GM03348 (cell line): ENCODE data around the gene CFAP97.
"Not testable (repeated sequence)": the region's sequence is repeated elsewhere in the genome, so short reads cannot be mapped to it uniquely, and the experiment has no call there.

ENCODE experiments used
- DNase-seq: peaks from one replicate; pipeline ENCODE4 v3.0.0; 2012; ENCODE audit warnings: low spot score

Gene CFAP97

DNA sequence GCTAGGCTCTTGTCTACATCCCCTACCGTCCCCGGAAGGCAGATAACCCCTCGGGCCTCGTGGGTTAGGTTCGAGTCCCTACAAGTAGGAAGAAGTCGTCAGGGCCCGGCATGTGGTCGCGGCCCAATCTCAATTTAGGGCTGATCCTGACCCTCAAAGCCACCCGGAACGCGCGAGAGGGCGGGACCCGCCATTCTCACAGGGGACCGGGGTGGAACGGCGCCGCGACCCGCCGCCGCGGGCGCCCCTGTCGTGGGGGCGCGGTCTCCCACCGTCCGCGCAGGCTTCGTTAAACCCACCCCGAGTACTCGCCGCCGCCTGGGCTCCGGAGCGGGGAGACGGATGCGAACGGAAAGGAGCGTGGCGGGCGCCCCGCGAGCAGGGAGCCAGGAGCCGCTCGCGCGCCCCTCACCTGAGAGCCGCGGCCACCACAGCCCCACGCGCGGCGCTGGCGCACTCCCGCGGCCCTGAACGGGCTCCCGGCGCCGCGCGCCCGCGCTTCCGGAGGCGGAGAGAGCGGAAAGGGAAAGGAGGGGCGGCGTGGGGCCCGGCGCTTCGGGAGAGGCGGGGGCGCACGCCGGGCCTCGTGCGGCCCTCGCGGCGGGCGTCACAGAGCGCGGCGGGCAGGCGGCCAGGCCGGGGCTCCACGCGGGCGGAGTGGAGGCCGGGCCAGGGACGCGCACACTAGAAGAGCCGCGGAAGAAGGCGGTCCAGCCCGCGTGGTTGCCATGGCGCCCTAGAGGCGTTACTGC lies at the start of gene CFAP97:
TSS of gene CFAP97 (minus strand) at position 515 of the 752 bp plus-strand sequence. CDS start 12,804 bp downstream, outside the sequence.
- peak; percentile 96 for DNase-seq

DNA sequence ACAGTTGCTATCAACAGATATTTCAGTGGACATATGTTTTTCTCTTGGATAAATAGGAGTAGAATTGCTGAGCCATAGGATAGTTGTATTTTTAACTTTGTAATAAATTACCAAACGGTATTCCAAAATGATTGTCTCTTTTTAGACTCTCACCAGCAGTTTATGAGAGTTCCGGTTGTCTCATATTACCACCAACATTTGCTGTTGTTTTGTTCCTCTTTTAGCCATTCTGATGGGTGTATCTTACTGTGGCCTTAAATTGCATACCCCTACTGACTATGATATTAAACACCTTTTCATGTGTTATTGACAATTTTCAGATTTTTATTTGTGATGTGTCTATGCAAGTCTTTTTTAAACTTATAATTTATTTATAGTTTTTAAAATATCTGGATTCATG lies 45.3 kb upstream of the CFAP97 start:
- DNase-seq, result no peak

DNA sequence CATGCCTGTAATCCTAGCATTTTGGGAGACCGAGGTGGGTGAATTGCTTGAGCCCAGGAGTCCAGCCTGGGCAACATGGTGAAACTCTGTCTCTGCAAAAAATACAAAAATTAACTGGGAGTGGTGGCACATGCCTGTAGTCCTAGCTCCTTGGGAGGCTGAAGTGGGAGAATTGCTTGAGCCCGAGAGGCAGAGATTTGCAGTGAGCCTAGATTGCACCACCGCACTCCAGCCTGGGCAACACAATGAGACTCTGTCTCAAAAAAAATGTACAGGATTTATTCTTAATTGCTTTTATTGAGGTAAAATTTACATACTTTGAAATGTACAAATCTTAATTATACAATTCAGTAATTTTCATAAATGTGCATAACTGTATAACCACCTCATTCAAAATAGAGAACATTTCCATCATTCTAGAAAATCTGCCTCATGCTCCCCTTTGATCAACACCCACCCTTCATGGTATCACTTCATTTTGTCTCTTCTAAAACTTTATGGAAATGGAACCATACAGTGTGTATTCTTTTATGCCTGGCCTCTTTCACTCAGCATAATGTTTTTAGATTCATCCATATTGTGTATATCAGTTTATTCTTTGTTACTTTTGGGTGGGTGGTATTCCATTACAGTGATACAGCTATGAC lies 44.7 kb upstream of the CFAP97 start:
- DNase-seq, result no peak

DNA sequence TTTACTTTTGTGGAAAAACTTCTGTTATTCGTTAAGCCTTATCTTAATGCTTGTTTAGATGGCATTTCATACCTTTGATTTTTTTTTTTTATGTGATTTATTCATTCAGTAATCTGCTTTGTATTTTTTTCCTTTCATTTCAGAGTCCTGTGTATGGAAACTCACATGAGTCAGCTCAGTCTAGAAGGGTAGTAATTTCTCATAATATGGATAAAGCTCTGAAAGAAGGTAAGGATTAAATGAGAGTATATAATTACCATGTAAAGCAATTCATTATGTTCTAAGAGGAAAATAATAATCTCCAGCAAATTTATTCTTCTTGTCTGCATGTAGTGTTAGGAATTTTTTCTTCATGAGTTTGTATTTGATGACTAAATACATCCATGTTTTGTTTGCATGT lies 43.4 kb upstream of the CFAP97 start:
- no peak for DNase-seq

DNA sequence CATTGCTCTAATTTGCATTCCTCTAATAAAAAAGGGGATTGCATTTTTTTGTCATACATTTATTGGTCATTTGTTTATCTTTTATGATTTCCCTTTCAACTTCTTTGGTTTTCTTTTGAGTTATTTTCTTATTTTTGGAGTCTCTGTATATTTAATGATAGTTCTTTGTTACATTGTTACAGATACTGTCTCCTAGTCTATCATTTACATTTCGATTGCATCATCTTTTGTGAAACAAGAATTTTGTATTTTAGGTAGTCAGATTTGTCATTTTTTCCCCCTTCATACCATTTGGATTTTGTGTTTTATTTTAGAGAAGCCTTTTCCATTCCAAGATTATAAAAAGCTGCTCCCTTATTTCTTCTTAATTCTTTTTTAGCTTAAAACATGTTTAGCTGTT lies 42.7 kb upstream of the CFAP97 start:
- DNase-seq, result no peak

DNA sequence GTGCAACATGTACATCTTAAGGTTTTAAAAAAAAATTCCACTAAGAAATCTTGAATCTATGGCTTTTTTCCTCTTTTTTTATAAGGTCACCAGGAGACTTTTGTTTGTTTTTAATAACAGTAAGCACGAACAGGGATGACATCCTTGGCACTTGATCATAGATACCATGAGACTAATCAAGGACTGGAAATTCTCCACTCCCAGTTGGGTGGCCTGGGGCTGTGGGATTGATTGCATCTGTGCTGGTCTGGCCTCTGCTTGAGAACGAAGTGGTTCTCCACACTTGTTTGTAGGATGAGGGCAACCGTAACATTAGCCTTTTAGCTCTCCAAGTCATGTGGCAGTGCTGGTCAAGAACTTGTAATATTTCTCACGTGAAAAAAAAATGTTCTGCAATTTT lies 41.0 kb upstream of the CFAP97 start:
- no peak for DNase-seq

DNA sequence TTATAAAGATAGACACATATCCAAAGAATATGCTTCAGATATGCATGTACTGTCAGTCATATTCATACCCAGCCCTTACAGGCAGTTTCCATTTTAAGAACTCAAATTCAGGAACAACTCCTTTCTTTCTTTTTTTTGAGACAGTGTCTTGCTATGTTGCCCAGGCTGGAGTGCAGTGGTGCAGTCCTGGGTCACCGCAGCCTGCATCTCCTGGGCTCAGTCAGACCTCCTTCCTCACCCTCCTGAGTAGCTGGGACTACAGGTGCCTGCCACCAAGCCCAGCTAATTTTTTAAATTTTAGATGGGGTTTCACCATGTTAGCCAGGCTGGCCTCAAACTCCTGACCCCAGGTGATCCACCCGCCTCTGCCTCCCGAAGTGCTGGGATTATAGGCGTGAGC lies 40.1 kb upstream of the CFAP97 start:
- no peak for DNase-seq

DNA sequence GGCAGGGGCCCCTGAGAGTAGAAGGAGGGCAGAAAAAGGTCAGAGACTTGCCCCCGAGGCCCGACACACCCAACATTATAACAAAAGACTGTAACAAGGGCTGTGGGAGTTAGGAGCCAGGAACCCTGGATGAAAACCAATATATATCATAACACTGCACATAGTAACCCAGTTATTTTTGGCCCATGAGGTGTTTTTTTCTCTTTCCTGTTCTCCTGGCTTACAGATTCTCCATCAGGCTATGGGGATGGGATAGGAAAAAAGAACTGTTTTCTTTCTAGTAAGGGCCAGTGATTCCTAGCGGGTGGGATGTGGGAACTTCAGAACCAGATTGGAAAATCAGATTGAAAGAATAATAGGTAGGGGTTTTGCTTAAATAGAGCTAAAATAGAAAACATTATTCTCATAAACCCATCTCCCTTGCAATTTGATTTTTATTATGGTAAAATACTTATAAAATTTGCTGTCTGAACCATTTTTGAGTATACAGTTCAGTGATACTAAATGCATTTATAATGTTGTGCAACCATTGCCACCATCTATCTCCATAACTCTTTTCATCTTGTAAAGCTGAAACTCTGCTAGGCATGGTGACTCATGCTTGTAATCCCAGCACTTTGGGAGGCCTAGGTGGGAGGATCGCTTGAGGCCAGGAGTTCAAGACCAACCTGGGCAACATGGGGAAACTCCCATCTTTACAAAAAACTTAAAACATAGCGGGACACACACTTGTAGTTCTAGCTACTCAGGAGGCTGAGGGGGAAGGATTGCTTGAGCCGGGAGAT lies 39.1 kb upstream of the CFAP97 start:
- DNase-seq, result no peak

DNA sequence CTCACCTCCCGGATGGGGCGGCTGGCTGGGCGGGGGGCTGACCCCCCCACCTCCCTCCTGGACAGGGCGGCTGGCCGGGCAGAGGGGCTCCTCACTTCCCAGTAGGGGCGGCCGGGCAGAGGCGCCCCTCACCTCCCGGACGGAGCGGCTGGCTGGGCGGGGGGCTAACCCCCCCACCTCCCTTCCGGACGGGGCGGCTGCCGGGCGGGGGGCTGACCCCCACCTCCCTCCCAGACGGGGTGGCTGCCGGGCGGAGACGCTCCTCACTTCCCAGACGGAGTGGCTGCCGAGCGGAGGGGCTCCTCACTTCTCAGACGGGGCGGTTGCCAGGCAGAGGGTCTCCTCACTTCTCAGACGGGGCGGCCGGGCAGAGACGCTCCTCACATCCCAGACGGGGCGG lies 36.7 kb upstream of the CFAP97 start:
- DNase-seq, result not testable (repeated sequence)

DNA sequence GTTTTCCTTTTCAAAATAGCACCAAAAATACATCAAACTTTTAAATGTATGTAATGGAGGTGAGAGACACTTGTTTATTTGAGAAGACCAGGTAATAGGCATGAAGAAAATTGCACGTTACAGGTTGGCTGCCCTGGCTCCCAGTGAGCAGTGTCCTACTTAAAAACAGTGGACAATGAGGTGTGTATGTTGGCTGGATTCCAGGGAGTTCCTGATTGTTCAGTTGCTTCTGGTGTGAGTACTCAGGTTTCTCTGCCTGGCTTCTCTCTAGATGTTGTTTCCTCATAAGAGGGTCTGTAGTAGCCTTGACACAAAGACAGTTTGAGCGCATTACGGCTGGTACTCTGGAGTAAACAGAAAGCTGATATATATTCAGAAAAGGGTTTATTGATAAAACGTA lies 35.0 kb upstream of the CFAP97 start:
- no peak for DNase-seq

DNA sequence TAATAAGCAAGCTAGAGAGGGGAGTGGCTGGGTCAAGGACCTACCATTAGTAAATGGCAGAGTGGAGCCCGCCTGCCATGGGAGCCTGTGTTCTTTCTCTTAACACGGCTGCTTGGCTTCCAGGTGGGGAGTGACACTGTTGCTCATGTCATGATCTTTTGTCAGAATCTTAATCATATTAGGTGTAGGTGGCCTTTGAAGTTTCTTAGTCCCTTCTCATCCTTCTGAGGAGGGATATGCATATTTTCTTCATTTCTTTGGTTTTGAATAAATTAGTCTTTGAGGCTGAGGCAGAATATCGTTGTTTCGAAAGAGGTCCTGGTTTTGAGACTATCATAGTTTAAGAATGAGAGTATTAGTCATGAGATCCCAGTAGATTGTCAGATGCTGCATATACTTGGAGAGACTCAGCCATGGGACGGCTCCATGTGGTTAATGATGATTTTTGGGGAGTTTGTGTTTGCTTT lies 34.4 kb upstream of the CFAP97 start:
- peak; percentile 85 for DNase-seq

DNA sequence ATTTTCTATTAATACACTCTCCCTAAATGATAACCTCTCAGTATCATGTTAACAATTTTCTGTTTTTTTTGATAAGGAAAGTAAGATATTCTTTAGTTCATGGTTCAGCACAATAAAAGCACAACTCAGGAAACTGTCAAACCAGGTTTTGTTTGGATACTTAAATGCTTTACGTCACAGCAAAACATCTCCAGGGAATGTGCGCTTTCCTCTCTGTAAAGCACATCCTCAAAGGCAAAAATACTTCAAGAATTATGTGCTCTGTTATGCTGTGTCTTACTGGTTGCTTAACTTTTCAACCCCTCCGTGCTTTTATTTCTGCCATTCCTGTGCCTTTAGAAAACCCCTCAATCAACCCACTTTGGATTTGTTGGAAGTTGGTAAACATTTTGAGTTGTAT lies 33.4 kb upstream of the CFAP97 start:
- DNase-seq, result no peak

DNA sequence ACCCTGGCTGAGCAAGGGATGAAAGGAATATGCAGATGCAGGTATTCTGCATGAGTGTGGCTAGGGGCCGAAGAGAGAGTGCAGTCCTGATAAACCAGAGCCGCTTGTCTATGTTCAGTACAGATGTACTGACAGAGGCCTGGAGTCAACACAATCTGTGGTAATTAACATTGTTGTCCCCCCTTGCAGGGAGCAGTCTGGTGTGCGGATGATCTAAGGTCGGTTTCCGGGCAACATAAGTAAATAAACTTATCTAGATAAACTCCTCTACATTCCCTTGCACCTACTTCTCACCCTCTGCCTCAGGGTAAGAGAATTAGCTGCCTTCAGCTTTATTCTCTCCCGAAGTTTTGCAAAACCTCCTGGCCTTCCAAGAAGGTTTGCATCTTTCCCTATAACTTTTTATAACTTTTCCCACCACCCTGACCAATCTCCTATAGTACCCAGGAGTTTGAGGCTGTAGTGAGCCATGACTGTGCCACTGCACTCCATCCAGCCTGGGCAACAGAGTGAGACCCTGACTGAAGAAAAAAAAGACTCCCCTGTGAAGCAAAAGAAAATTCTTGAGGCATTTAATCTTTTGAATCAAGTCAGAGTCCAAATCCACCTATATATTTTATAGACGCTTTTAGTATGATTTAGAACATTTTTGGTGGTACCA lies 32.2 kb upstream of the CFAP97 start:
- DNase-seq, result no peak

DNA sequence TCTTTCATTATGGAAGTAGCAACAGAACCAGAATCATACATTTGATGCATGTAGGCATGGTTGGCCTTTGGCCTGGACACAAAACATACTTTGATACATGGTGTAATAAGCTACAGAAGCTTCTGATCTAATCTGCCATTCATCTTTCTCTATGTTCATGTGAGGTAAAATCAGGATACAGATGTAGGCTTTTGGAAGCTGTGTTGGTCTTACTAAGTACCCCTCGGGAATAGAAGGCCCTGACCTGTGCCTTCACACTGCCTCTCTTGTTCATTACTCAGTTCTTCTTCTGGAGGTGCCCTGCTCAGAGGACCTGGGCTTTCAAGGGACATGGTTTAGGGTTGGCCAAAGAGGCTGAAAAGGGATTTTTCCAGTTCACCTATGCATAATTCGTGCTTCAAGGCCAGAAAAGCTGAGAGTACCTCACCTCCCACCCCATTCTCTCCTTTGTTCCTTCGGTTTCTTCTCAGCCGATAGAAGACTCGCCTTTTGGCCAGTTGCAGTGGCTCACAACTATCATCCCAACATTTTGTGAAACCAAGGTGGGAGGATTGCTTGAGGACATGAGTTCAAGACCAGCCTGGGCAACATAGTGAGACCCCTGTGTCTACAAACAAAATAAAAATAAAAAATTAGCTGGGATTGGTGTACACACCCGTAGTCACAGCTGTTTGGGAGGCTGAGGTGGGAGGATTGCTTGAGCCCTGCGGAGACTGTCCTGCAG lies 31.5 kb upstream of the CFAP97 start:
- DNase-seq, result no peak

DNA sequence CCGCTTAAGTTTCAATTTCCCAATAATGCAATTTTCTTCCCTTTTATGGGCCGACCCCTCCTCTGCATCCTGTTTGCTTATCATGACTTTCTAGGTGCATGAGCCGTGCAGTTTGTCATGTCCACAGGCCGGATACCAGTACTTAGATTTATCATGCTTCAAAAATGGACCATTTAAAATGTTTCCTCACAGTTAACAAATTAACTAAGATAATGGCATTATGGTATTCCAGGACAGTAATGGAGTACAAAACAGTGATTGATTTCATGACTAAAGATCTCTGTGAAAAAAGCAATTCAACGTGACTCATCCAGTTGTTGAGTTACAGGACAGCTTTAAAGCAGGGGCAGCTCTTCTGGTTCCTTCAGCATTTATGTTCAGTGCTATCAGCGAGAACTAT lies 28.6 kb upstream of the CFAP97 start:
- no peak for DNase-seq

DNA sequence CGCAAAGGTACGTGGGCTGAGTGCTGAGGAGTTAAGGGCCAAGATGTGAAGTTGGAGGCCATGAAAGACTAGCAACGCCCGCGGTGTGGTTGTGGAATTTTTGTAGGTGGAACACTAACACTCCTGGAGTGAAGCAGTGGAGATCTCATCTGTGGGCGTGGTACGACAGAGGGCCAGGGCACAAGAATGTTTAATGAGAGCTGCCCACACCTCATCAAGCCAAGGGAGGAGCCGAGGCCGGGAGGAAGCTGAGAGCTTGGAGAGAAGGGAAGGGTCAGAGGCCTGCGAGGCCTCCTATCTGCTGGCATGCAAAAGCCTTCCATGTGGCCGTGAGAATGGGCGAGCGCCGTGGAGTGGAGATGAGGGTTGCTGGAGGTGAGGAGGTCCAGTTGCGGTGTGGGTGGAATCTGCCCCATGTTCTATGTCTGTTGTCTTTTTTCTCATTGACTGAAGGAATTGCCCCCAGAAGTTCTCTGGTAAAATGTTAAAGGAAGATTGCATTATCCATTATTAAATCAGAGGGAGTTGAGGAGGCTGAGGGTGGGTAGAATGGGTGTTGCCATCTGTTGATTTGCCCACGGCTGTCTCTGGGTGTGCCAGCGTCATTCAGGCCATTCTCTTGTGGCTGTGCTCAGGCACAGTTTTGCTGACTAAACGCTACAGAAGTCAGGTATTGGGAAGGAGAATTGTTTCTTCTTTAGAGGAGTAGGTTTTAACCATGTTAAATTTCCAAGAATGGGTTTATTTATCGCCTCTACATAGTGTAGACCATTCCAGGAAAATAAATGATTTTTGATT lies 25.4 kb upstream of the CFAP97 start:
- no peak for DNase-seq

DNA sequence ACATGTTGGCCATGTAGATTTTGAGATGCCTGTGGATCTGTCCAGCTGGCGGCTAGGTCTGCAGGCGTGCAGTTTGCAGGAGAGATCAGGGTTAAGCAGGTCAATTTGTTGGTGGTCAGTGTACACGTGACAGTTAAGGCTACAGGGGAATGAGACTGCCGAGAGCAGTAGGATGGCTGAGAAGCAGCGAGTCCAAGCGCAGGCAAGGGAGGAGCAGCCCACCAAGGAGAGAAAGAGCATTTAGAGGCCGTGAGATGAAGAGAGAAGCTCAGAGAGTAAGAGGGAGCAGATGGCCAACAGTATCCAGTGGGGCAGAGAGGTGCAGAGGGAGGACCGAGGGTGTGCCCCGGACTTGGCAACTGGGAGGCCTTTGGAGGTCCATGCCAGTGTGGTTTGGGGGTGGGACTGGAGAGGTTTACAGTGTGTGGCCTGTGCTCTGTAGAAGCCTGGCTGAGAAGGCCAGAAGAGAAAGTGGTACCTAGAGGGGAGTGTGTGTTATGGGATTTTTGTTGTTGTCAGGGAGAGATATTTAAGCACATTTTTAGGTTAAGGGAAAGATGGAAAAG lies 24.0 kb upstream of the CFAP97 start:
- no peak for DNase-seq

DNA sequence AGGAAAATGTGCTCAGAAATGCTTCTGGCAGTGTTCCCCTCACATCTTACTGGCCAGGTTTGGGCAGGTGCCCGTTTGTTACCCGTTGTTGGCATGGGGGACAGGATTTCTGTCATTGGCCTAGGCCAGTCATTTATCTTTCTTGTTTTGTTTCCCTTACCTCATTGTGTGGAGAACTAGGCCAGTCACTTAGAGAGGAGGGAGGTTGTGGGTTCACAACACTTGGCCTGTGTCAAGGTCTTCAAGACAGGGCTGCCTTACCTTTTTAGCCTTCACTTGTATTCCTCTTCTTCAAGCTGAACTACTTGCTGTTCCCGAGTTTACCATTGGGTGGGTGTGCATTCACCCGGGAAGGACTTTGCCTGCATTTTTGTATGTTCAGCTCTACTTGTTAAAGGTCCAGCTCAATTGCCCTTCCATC lies 23.3 kb upstream of the CFAP97 start:
- no peak for DNase-seq

DNA sequence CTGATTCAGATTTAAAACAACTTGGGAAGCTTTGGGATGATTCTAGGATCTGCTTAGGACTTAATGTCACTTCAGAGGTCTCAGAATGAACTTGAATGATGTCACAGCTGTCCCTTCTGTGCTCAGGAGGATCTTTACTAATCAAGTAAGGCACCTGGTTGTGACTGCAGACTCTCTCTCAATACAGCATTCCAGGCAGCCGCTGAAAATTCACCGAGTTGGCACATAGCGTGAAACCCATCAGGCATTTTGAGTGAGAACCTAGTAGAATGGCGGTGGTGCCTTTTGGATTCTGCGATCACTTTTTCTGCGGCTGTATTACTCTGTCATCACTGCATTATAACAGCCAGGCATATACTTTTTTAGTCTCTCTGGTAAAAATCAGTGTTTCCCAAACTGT lies 22.1 kb upstream of the CFAP97 start:
- DNase-seq, result no peak

DNA sequence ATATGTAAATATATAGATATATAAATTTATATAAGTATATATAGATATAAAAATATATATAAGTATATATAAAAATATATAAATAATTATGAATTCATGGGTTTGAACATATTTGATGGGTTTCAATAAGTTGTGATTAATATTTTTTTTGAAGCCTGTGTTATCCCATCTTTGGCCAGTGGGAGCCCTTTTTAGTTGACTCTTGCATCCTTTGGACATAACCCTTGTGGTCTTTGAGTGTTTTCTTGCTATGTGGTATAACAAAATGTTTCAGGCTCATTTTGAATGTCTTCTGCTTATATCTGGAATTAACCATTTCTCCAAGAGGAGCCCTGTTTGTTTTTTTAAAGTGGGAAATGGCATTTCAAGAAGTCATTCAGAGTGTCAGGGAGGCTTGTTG lies 20.8 kb upstream of the CFAP97 start:
- no peak for DNase-seq

DNA sequence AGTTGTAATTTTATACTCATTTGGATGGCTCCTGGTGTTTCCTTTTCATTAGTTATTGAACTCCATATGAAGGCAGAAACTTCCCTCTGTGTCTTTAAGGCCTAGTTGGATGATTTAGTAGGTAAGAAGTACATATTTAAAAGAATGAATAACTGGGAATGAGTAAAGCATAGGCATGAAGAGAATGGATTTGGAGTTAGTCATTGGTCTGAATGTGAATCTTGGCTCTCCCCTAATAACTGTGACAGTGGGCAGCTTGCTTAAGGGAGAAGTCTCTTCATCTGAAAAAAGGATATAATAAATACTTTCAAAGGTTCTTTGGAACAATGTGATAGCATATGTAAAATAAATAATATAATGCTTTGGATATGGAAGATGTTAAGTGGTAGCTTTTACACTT lies 18.8 kb upstream of the CFAP97 start:
- peak; percentile 74 for DNase-seq
